GM18505 (cell line): ENCODE data around the gene EIF2S2.
"Not testable (repeated sequence)": the region's sequence is repeated elsewhere in the genome, so short reads cannot be mapped to it uniquely, and the experiment has no call there.

Experiments used
- ATAC-seq: cut with Tn5 transposase; IDR thresholded peaks from one replicate; pipeline ENCODE4 v1.9.1; 2021; ENCODE audit not compliant: unreplicated experiment
- POLR2A ChIP-seq: IDR thresholded peaks from 4 replicates; pipeline ENCODE4 v1.6.1; 2011; ENCODE audit warnings: borderline replicate concordance; ENCODE audit not compliant: insufficient read depth, insufficient read length; ENCODE audit errors: extremely low read depth

Gene EIF2S2

GRCh38 chr20:34111702-34112599 is at the start of gene EIF2S2:
Gene EIF2S2 (minus strand): TSS chr20:34112243. CDS start chr20:34112110, 133 bp downstream.
- ATAC-seq = peak; percentile 84
- TF ChIP-seq POLR2A = peak; percentile 94

GRCh38 chr20:34157697-34158096 is 45.7 kb upstream of the EIF2S2 start:
- not testable (repeated sequence) for ATAC-seq

DNA sequence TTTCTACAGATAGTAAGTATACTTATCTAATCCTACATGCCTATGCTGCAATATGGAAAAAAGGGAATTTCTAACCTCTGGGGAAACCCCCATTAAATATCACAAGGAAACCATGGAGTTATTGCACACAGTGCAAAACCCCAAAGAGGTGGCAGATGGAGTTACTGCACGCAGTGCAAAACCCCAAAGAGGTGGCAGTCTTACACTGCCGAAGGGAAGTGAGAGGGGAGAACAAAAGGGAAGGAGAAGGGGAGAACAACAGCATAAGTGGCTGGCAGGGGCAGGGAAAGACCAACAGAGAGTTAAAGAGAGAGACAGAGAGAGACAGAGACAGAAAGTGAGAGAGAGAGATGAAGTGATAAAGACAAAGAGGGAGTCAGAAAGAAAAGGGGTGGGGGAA is 43.8 kb upstream of the EIF2S2 start:
- ATAC-seq = no peak
- TF ChIP-seq POLR2A = no peak

DNA sequence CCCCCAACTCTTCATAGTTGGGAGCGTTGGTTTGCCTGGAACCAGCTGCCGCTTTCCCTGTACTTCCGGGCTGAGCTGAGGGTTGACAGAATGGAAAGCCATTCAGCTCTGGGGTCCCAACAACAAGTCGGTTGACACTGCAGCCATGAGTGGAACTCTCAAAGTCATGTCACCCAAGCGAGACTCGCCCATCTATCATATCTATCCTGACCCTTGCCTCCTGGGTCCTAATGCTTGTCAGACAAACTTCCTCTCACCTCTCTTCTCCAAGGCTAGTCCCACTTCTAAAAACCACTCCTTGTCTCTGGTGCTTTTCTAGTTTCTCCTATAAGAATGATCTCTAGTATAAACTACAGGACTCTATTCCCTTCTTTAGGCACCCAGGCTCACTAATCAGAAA is 41.1 kb upstream of the EIF2S2 start:
- ATAC-seq = not testable (repeated sequence)

DNA sequence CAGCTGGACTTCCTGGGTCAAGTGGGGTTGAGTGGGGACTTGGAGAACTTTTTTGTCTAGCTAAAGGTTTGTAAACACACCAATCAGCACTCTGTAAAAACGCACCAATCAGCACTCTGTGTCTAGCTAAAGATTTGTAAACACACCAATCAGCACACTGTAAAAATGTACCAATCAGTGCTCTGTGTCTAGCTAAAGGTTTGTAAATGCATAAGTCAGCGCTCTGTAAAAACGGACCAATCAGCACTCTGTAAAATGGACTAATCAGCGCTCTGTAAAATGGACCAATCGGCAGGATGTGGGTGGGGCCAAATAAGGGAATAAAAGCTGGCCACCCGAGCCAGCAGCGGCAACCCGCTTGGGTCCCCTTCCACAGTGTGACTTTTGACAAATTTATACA is 40.0 kb upstream of the EIF2S2 start:
- not testable (repeated sequence) for ATAC-seq

GRCh38 chr20:34150306-34151000 is 38.4 kb upstream of the EIF2S2 start:
- TF ChIP-seq POLR2A = no peak
- ATAC-seq = no peak

GRCh38 chr20:34145280-34145819 is 33.3 kb upstream of the EIF2S2 start:
- ATAC-seq = no peak
- no peak for TF ChIP-seq POLR2A

GRCh38 chr20:34143951-34144350 is 31.9 kb upstream of the EIF2S2 start:
- no peak for TF ChIP-seq POLR2A
- no peak for ATAC-seq

- TF ChIP-seq POLR2A = no peak
- no peak for ATAC-seq
Measured at GRCh38 chr20:34142121-34142520, 30.1 kb upstream of the EIF2S2 start.

DNA sequence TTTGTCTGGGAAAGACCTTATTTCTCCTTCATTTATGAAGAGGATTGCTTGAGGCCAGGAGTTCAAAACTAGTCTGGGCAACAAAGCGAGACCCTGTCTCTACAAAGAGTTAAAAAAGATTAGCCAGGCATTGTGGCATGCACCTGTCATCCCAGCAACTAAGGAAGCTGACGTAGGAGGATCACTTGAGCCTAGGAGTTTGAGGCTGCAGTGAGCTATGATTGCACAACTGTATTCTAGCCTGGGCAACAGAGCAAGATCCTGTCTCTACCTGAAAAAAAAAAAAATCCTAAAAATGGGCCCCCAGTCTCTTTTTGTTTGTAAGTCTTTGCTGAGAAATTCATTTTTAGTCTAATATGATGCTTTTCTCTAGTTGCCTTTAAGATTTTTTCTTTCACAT is 29.2 kb upstream of the EIF2S2 start:
- no peak for ATAC-seq

DNA sequence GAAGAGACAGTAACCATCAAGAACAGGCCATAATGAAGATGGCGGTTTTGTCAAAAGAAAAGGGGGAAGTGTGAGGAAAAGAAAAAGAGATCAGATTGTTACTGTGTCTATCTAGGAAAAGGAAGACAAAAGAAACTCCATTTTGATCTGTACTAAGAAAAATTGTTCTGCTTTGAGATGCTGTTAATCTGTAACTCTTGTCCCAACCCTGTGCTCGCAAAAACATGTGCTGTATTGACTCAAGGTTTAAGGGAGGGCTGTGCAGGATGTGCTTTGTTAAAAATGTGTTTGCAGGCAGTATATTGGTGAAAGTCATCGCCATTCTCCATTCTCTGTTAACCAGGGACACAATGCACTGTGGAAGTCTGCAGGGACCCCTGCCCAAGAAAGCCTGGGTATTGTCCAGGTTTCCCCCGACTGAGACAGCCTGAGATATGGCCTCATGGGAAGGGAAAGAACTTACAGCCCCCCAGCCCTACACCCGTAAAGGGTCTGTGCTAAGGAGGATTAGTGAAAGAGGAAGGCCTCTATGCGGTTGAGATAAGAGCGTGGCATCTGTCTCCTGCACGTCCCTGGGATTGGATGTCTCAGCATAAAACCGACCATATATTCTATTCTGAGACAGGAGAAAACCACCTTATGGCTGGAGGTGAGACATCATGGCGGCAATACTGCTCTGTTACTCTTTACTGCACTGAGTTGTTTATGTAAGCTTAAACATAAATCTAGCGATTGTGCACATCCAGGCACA is 23.7 kb upstream of the EIF2S2 start:
- ATAC-seq = not testable (repeated sequence)

More for the DNA sequence above, 29.2 kb upstream of the EIF2S2 start:
- no peak for TF ChIP-seq POLR2A

- not testable (repeated sequence) for ATAC-seq
Measured at GRCh38 chr20:34133365-34133860, 21.4 kb upstream of the EIF2S2 start.

GRCh38 chr20:34132943-34133342 is 20.9 kb upstream of the EIF2S2 start:
- ATAC-seq = not testable (repeated sequence)

- ATAC-seq = not testable (repeated sequence)
Measured at GRCh38 chr20:34132491-34132890, 20.4 kb upstream of the EIF2S2 start.

DNA sequence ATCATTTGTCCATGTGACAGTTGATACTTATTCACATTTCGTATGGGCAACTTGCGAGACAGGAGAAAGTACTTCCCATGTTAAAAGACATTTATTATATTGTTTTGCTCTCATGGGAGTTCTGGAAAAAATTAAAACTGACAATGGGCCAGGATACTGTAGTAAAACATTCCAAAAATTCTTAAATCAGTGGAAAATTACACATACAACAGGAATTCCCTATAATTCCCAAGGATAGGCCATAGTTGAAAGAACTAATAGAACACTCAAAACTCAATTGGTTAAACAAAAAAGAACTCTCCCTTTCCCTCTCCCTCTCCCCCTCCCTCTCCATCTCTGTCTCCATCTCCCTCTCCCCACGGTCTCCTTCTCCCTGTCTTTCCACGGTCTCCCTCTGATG is 19.4 kb upstream of the EIF2S2 start:
- no peak for TF ChIP-seq POLR2A
- no peak for ATAC-seq
